ENCODE measurements around the gene CTCFL.

CTCFL gene

DNA sequence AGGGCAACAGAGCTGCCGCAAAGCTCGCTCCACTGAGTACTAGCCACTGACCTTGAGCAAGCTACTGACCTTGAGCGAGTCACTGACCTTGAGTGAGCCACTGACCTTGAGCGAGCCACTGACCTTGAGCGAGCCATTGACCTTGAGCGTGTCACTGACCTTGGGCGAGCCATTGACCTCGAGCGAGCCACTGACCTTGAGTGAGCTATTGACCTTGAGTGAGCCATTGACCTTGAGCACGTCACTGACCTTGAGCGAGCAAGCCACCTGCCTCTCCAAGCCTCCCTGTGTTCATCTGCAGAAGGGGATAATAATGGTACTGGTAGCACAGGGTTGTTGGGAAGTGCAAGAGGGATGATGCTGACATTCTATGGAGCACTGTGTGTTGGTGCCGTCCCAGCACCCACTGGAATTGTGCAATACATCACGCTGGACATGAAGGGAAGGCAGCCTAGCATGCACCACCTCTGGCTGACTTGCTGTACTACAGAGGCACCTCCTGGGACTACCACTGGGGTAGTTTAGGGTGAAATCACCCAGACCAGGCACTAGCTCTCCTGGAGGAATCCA lies 60.2 kb downstream of the CTCFL start:
- DNase-seq (ENCODE audit: low read depth in 2 of 2), result no peak

DNA sequence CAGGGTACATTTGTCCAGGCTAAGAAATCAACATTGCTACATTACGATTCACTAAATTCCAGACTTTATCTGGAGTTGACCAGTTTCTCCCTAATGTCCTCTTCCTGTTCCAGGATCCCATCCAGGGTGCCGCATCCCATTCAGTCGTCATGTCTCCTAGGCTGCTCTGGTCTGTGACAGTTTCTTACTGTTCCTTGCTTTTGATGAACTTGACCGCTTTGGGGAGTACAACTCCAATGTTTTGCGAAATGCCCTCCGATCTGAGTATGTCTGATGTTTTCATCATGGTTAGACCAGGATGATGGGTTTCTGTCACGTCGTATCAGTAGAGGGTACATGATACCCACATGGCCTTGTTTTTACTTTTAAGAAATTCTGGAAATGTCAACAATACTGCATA lies 62.2 kb downstream of the CTCFL start:
- DNase-seq (ENCODE audit: low read depth in 2 of 2), result no peak

GRCh38 chr20:57461726-57462125 lies 63.2 kb downstream of the CTCFL start:
- no peak for DNase-seq (ENCODE audit: low read depth in 2 of 2)

DNA sequence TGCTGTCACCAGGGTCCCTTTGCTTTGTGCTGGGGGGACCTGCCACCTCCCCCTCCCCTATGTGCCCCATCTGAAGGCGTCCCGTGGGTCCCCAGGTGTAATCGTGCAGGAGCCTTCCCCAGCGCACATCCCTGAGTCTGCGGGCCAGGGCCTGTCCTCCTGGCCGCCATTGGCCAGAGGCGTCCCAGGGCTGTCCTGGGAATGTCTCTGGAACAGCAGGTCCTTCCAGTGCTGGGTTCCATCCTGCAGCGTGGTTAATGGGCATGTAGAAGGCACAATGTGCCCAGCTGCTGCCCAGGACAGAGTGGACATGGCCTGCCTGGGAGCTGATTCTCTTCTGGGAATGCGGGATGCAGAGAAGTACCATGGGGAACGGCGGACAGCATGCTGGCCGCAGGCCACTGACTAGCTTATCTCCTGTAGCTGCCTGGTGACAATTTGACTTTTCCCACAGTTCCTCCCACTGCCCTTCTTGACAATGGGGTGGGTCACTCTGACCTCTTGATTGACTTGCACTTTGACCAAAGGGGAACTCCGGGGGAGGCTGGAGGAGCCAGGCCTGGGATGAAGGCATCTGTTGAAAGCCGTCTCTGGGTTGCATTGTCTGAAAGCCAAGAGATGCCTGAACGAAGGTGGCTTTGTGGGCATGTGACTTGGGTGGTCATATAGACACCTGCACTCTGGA lies 64.0 kb downstream of the CTCFL start:
- DNase-seq (ENCODE audit: low read depth in 2 of 2), result no peak

DNA sequence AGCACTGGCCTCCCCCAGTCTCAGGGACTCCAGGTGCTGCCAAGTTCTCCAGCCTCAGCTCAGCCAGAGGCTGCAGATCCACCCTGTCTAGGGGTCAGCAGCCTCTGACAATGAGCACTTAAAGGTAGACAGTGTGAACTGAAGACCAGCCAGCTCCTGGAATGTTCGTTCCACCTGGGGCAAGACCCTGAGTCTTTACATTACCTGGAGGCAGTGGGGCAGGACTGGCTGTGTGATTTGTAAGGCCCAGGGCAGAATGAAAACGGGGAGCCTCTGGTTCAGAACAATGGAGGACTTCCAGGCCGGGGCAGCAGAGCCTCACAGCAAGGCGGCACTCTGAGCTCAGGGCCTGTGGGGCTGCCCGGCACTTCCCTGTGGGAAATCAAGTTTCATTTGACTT lies 65.0 kb downstream of the CTCFL start:
- DNase-seq (ENCODE audit: low read depth in 2 of 2), result no peak

DNA sequence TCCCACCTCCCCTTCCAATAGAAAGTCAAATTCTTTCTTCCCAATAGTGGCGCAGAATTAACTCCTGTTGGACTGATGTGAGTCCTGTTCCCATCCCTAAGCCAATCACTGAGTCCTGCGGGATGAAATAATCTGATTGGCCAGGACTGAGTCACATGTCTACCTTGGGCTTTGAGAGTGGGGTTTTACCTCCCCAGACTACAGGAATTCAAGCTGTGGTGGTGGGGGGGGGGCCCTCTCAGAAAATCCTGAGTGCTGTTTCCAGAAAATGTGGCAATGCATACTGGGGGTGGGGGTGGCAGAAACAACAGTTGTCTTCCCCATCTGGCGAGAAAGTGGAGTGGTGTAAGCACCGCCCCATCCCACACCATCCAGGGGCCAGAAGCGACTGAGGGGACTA lies 65.7 kb downstream of the CTCFL start:
- DNase-seq (ENCODE audit: low read depth in 2 of 2), result no peak

DNA sequence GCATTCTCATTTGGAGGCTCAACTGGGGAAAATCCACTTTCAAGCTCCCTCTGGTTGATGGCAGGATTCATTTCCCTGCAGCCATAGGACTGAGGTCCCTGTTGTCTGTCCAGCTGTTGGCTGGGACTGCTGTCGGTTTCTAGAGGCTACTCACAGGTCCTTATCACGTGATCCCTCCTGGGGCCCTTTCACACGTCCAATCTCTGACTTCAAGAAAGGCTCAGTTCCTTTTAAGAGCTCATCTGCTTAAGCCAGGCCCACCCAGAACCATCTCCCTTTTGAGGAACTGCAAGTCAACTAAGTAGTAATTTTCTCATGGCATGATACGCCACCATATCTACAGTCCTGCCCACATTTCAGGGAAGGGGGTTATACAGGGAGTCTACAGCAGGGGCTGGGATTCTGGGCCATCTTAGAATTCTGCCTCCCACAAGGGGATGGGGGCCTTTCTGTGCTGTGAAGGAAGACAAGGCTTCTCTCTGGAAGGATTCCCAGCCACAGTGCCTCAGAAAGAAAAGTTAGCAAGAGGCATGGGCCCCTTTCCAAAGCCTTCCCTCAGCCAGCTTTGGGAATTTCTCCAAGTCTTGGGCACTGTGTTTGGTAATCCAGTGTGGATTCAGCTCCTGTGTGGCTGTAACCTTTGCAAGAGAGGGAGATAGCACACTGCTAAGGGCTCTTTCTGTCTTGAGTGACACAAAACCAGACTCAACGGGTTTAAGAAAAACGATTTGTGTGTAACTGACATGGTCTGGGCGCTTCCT lies 66.4 kb downstream of the CTCFL start:
- DNase-seq (ENCODE audit: low read depth in 2 of 2), result no peak

DNA sequence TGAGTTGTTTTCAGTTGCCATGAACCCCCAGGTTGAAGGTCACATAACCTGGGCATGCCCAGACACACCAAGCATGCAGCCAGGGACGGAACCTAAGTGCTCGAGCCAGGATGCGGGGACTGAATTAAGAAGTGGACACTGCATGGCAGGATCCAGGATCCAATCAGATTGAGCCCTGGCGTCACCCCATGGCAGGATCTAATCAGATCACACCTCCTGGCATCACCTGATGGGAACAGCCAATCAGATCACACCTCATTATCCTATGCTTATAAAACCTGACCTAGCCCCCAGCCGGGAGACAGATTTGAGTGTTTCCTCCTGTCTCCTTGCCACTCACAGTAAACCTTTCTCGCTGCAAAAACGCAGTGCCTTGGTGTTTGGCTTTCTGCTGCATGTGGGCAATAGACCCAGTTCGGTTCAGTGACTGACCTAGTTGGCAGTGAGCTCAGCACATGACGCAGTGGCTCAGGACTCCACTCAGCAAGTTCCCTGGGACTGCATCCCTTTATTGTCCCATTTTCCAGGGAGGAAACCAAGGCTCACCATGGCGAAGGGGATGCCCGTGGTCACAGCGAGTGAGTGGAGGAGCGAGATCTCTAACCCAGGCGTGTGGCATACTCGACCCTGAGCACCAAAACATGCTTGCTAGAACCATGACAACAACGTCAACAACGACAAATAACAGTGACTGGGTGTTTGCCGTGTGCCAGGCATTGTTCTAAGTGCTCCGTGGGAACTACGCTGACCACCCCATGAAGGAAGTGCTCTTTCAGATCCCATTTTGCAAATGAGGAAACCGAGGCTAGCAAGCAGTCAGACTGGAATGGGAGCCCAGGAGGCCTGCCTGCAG lies 67.5 kb downstream of the CTCFL start:
- no peak for DNase-seq (ENCODE audit: low read depth in 2 of 2)

DNA sequence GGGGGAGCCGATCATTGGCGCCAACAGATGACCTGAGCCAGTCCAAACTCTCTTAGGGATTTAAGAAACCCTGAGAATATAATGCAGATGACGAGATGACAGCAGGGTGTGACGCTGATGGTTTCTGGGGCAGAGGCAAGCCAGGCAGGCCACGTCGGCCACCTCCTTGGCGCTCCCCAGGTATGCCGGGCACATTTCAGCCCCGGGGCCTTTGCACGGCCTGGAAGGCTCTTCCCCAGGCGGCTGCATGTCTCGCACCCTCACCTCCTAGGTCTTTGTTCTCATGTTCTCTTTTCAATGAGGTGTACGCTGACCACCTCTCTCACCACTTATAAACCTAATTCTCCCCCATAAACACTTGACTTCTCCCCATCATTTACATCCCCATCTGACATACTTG lies 68.8 kb downstream of the CTCFL start:
- no peak for DNase-seq (ENCODE audit: low read depth in 2 of 2)

GRCh38 chr20:57455386-57455785 lies 69.6 kb downstream of the CTCFL start:
- DNase-seq (ENCODE audit: low read depth in 2 of 2), result no peak

DNA sequence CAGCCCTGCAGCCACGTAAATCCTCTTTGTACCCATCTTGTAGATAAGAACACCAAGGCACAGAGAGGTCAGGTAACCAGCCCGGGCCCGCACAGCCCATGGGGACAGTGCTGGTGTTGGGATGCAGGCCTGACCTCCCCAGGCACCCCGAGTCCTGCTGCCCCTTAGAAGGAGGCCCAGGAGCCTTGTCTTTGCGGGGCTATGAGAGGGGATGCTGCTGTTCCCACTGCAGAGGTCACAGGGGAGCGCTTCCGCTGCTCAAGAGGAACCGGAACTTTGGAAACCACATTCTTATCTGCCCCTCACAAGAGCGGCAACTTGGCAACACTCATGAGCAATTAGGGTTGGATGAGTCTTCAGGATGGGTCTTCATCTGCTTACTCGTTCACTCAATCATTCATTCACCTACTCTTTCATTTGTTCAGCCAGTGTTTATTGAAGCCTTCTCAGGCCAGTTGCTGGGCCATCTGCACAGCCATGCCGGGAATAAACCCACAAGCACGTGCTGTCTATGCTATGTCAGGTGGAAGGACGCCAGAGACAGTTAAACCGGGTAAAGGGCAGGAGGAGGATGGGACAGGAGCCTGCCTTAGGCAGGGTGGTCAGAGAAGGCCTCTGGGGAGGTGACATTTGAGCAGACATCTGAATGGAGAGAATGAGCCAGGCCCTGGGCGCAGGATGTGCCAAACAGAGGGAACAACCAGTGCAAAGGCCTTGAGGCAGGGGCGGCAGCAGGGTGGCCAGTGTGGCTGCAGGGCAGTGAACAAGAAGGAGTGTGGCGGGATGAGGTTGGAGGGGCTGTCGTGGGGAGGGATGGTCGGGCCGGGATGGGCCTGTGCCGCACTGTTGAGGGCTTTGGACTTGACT lies 72.9 kb downstream of the CTCFL start:
- no peak for DNase-seq (ENCODE audit: low read depth in 2 of 2)

- DNase-seq (ENCODE audit: low read depth in 2 of 2), result no peak
Measured at GRCh38 chr20:57451431-57451794, 73.5 kb downstream of the CTCFL start.

GRCh38 chr20:57450931-57451330 lies 74.0 kb downstream of the CTCFL start:
- DNase-seq (ENCODE audit: low read depth in 2 of 2), result no peak

- no peak for DNase-seq (ENCODE audit: low read depth in 2 of 2)
Measured at GRCh38 chr20:57450419-57450818, 74.5 kb downstream of the CTCFL start.

DNA sequence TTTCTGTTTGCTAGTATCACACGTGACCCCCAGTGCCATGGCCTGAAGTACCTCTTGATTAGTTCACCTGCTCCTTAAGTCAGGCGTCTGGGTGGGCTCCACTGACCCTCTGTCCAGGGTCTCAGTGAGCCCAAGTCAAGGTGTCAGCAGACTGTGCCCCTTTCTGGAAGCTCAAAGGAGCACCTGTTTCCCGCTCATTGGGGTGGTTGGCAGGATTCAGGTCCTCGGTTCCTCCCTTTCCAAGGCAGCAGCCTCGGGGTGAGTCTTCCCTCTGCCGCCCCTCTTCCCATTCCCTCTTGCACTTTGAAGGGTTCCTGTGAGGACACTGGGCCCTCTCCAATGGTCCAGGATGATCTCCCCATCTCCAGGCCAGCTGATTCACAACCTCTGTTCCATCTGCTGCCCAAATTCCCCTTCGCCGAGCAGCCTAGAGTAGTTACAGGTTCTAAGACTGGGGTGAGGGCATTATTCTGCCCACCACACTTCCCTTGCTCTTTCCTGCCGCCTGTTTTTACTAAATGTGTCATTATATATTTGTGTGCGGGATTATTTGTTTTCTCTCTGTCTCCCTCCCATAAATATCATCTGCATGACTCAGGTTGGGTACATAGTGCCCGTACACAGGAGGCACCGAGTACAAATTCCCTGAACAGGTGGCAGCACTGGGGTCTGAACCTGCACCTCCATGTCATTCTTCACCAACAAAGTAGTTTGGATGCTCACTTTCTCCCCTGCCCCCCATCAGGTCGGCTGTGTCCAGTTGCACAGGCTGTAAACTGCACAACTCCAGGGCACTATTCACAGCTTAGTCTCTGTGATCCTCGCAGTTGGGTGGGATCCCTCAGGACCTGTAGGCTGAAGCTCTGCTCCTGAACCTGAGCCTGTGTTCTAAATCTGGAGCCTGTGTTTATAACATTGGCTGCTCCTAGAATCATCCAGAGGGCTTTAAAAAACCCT lies 75.3 kb downstream of the CTCFL start:
- DNase-seq (ENCODE audit: low read depth in 2 of 2), result no peak

GRCh38 chr20:57448764-57449354 lies 76.1 kb downstream of the CTCFL start:
- no peak for DNase-seq (ENCODE audit: low read depth in 2 of 2)
